Endothelial cell (in vitro differentiated cells): ENCODE data around the gene NGF. TPM values are rescaled to one million over a fixed set of nuclear protein-coding genes. Genes with fewer than 3 reads are reported as not detected.
A peak's percentile ranks its signal among the peaks of the same experiment; 100 is the strongest.
"Not testable (repeated sequence)": the region's sequence is repeated elsewhere in the genome, so short reads cannot be mapped to it uniquely, and the experiment has no call there.

Source experiments
- DNase-seq: peaks from one replicate; pipeline ENCODE4 v3.0.0; 2021; ENCODE audit warnings: low spot score
- H3K27ac Mint-ChIP-seq: one replicate; pipeline ENCODE4 v1.8.0; 2021; ENCODE audit warnings: mixed read lengths, inconsistent platforms; ENCODE audit not compliant: unreplicated experiment
- H3K27me3 Mint-ChIP-seq: one replicate; pipeline ENCODE4 v1.8.0; 2021; ENCODE audit warnings: mild to moderate bottlenecking, moderate library complexity, mixed read lengths, inconsistent platforms; ENCODE audit not compliant: unreplicated experiment
- H3K36me3 Mint-ChIP-seq: one replicate; pipeline ENCODE4 v1.8.0; 2021; ENCODE audit warnings: mild to moderate bottlenecking, low read depth, mixed read lengths, inconsistent platforms; ENCODE audit not compliant: unreplicated experiment
- H3K4me1 Mint-ChIP-seq: one replicate; pipeline ENCODE4 v1.8.0; 2021; ENCODE audit warnings: mild to moderate bottlenecking, mixed read lengths, inconsistent platforms; ENCODE audit not compliant: unreplicated experiment
- H3K4me3 Mint-ChIP-seq: one replicate; pipeline ENCODE4 v1.8.0; 2021; ENCODE audit warnings: mild to moderate bottlenecking, mixed read lengths, inconsistent platforms; ENCODE audit not compliant: unreplicated experiment
- H3K9me3 Mint-ChIP-seq: one replicate; pipeline ENCODE4 v1.8.0; 2021; ENCODE audit warnings: mixed read lengths, inconsistent platforms; ENCODE audit not compliant: unreplicated experiment
- CTCF ChIP-seq: fragments of 200-600 bp; sonication (generic); IDR thresholded peaks from one replicate; pipeline ENCODE4 v1.5.0; 2021; ENCODE audit warnings: antibody characterized with exemption; ENCODE audit not compliant: unreplicated experiment
- long read RNA-seq: library from polyadenylated mRNA; unstranded; transcript quantifications from one replicate; pipeline ENCODE4 v2.0.0, GENCODE V29; 2020; ENCODE audit not compliant: unreplicated experiment
- total RNA-seq: library from RNA; stranded (reverse); fragmentation: NEBNext Ultra II Directional; extraction: Animal tissue kit (Norgen Biotek cat#: 25700); gene quantifications from one replicate; pipeline ENCODE4 v1.2.1, GENCODE V29; 2021; ENCODE audit not compliant: unreplicated experiment

NGF gene
- total RNA-seq = 0.69 TPM
- long read RNA-seq, partial matches to known transcripts = 0 of 1 reads
- long read RNA-seq, other reads (novel, unspliced or antisense) = 0 of 1 reads

GRCh38 chr1:115337633-115338456, at the start of gene NGF:
TSS of gene NGF (minus strand) at chr1:115338249. CDS start at chr1:115286795, 51,454 bp downstream.
- Mint-ChIP-seq H3K4me1 (peaks cover 32% of the 10 kb centered on the region), H3K27ac (peak within 1 kb of the TSS; percentile 57), H3K4me3 (peak within 1 kb of the TSS; percentile 87), H3K27me3 (peaks cover 18% of the 10 kb centered on the region), H3K9me3 (no peaks in the 10 kb centered on the region), H3K36me3 (no peaks in the 10 kb centered on the region)
- DNase-seq = peak; percentile 40
- no peak for TF ChIP-seq CTCF

- not testable (repeated sequence) for H3K27me3 Mint-ChIP-seq, H3K4me3 Mint-ChIP-seq, H3K36me3 Mint-ChIP-seq
Observed at GRCh38 chr1:115383455-115383854, 45.4 kb upstream of the NGF start.

GRCh38 chr1:115379943-115380342, 41.9 kb upstream of the NGF start:
- Mint-ChIP-seq H3K4me3 (no peak overlapping the region), H3K27me3 (no peaks in the 10 kb centered on the region), H3K36me3 (no peaks in the 10 kb centered on the region), H3K27ac (no peak overlapping the region), H3K4me1 (peaks cover 6% of the 10 kb centered on the region), H3K9me3 (no peaks in the 10 kb centered on the region)
- no peak for DNase-seq
- no peak for TF ChIP-seq CTCF

More at GRCh38 chr1:115383455-115383854, 45.4 kb upstream of the NGF start:
- not testable (repeated sequence) for DNase-seq, H3K9me3 Mint-ChIP-seq, H3K27ac Mint-ChIP-seq, H3K4me1 Mint-ChIP-seq

- peaks cover 6% of the 10 kb centered on the region for H3K4me1 Mint-ChIP-seq
- H3K9me3 Mint-ChIP-seq = no peaks in the 10 kb centered on the region
- no peak overlapping the region for H3K27ac Mint-ChIP-seq
- H3K36me3 Mint-ChIP-seq = no peaks in the 10 kb centered on the region
- H3K27me3 Mint-ChIP-seq = no peaks in the 10 kb centered on the region
- TF ChIP-seq CTCF = no peak
- no peak overlapping the region for H3K4me3 Mint-ChIP-seq
- no peak for DNase-seq
Observed at GRCh38 chr1:115377411-115377810, 39.4 kb upstream of the NGF start.

GRCh38 chr1:115374598-115374997, 36.5 kb upstream of the NGF start:
- DNase-seq = no peak
- Mint-ChIP-seq H3K4me1 (peaks cover 16% of the 10 kb centered on the region), H3K4me3 (no peak overlapping the region), H3K36me3 (no peaks in the 10 kb centered on the region), H3K9me3 (no peaks in the 10 kb centered on the region), H3K27me3 (no peaks in the 10 kb centered on the region), H3K27ac (no peak overlapping the region)
- no peak for TF ChIP-seq CTCF
